Activated CD4-positive, alpha-beta T cell treated with anti-CD3 and anti-CD28 coated beads for 36 hours (primary cell): ENCODE data around the gene OCIAD1. TPM values are rescaled to one million over a fixed set of nuclear protein-coding genes. Genes with fewer than 3 reads are reported as not detected.
"Not testable (repeated sequence)": the region's sequence is repeated elsewhere in the genome, so short reads cannot be mapped to it uniquely, and the experiment has no call there.

Experiments
- ATAC-seq: fragments of 200-7000 bp; cut with Tn5 transposase; one replicate; pipeline ENCODE4 v1.10.0; 2021; ENCODE audit warnings: mild to moderate bottlenecking, moderate library complexity
- CTCF ChIA-PET: fragments of 350-600 bp; sonication (Branson Sonifier 250); formaldehyde crosslinking; loops from one replicate; lab custom pipeline; 2021; ENCODE audit warnings: antibody characterized with exemption; lab: Charles Lee
- POLR2A ChIA-PET: fragments of 350-600 bp; sonication (Branson Sonifier 250); formaldehyde crosslinking; loops from one replicate; lab custom pipeline; 2021; ENCODE audit warnings: antibody characterized with exemption, inconsistent platforms; lab: Charles Lee
- DNase-seq: peaks from one replicate; pipeline ENCODE4 v3.0.0-alpha.2; 2020
- H3K27ac Mint-ChIP-seq: one replicate; pipeline ENCODE4 v1.8.0; 2021; ENCODE audit warnings: mixed read lengths
- H3K27me3 Mint-ChIP-seq: one replicate; pipeline ENCODE4 v1.8.0; 2021; ENCODE audit warnings: mixed read lengths
- H3K36me3 Mint-ChIP-seq: one replicate; pipeline ENCODE4 v1.8.0; 2021; ENCODE audit warnings: low read depth, mixed read lengths
- H3K4me1 Mint-ChIP-seq: one replicate; pipeline ENCODE4 v1.8.0; 2021; ENCODE audit warnings: mixed read lengths
- H3K4me3 Mint-ChIP-seq: one replicate; pipeline ENCODE4 v1.8.0; 2021; ENCODE audit warnings: mild to moderate bottlenecking, moderate library complexity, mixed read lengths
- H3K9me3 Mint-ChIP-seq: one replicate; pipeline ENCODE4 v1.8.0; 2021; ENCODE audit warnings: low read depth, mixed read lengths
- intact Hi-C, 2 experiments: fragments of 100-400 bp; cut with DNase I in 1 of 2; cut with micrococcal nuclease in 1 of 2; formaldehyde crosslinking; loops; one replicate each; pipeline versions ENCODE4 v1.14.2 to v1.15.1; 2022 to 2024; cut with DNase I, micrococcal nuclease
- total RNA-seq, 2 experiments: library from RNA; stranded (reverse); gene quantifications; one replicate each; pipeline ENCODE4 v1.2.3, GENCODE V29; 2021

The OCIAD1 gene
- total RNA-seq, 2 experiments from 2014 or later, result 113 to 162 TPM

DNA sequence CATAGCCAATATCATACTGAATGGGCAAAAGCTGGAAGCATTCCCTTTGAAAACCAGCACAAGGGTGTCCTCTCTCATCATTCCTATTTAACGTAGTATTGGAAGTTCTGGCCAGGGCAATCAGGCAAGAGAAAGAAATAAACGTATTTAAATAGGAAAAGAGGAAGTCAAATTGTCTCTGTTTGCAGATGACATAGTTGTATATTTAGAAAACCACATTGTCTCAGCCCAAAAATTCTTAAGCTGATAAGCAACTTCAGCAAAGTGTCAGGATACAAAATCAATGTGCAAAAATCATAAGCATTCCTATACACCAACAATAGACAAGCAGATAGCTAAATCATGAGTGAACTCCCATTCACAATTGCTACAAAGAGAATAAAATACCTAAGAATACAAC is 9.5 kb upstream of the OCIAD1 start:
- DNase-seq, H3K27me3 Mint-ChIP-seq, H3K36me3 Mint-ChIP-seq, ATAC-seq, H3K4me1 Mint-ChIP-seq, intact Hi-C loops, POLR2A ChIA-PET, H3K4me3 Mint-ChIP-seq, H3K27ac Mint-ChIP-seq, H3K9me3 Mint-ChIP-seq: not testable (repeated sequence)
- CTCF ChIA-PET, result interaction anchor here (1.6 kb wide), 1 partner anchor 109 kb away, joined by 3 read pairs; no protein-coding TSS in a partner anchor

DNA sequence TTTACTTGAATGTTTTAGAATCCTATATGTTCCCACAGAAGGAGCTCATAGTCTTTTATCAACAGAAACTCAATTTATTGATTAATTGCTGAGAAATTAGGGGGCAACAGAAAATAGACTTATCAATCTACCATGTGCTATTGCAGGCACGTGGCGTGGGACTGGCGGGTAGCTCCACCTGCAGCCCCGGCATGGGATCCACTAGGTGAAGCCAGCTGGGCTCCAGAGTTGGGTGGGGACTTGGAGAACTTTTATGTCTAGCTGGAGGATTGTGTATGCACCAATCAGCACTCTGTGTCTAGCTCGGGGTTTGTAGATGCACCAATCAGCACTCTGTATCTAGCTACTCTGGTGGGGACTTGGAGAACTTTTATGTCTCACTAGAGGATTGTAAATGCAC is 3.3 kb upstream of the OCIAD1 start:
- no peak for ATAC-seq
- peaks cover 14% of the 10 kb centered on the region for H3K4me1 Mint-ChIP-seq
- no peaks in the 10 kb centered on the region for H3K9me3 Mint-ChIP-seq
- no peaks in the 10 kb centered on the region for H3K27me3 Mint-ChIP-seq
- peaks cover 10% of the 10 kb centered on the region for H3K36me3 Mint-ChIP-seq
- H3K4me3 Mint-ChIP-seq, result no peak overlapping the region
- no peak for DNase-seq
- ChIA-PET CTCF (interaction anchor here (0.7 to 1.1 kb wide), 2 partner anchors 21 to 46 kb away, joined by 3 read pairs; no protein-coding TSS in a partner anchor), POLR2A (no interaction called here)
- no peak overlapping the region for H3K27ac Mint-ChIP-seq
- intact Hi-C loops, result no loop called here

GRCh38 chr4:48831532-48832030 is 693 bp downstream of the OCIAD1 start:
- ATAC-seq (no peak), DNase-seq (no peak)
- H3K4me1 Mint-ChIP-seq, result peaks cover 25% of the 10 kb centered on the region
- H3K9me3 Mint-ChIP-seq, result no peaks in the 10 kb centered on the region
- intact Hi-C loops, result loop anchor here (1.0 to 5.0 kb wide), 11 partner anchors 51 to 699 kb away; partner anchors contain the start of genes SLAIN2 (in 2 of the 2), FRYL (in 1 of the 2), OCIAD2 (in 1 of the 2) and TXK (in 1 of the 2)
- no peaks in the 10 kb centered on the region for H3K27me3 Mint-ChIP-seq
- ChIA-PET POLR2A (no interaction called here), CTCF (interaction anchor here (1.0 to 1.2 kb wide), 2 partner anchors 11 to 52 kb away, joined by 3 read pairs; no protein-coding TSS in a partner anchor)
- peak overlapping the region; percentile 100 for H3K27ac Mint-ChIP-seq
- H3K36me3 Mint-ChIP-seq, result peaks cover 33% of the 10 kb centered on the region
- peak overlapping the region; percentile 100 for H3K4me3 Mint-ChIP-seq

- Mint-ChIP-seq H3K9me3 (no peaks in the 10 kb centered on the region), H3K36me3 (peaks cover 37% of the 10 kb centered on the region), H3K4me1 (peaks cover 25% of the 10 kb centered on the region), H3K4me3 (peak overlapping the region; percentile 100), H3K27ac (no peak overlapping the region), H3K27me3 (no peaks in the 10 kb centered on the region)
- intact Hi-C loops, result loop anchor here (5.0 kb wide), 5 partner anchors 130 to 700 kb away; partner anchors contain the start of genes SLAIN2 (in 1 of the 2) and TXK (in 1 of the 2)
- DNase-seq (no peak), ATAC-seq (no peak)
- POLR2A ChIA-PET, result no interaction called here
- CTCF ChIA-PET, result interaction anchor here (1.0 to 1.2 kb wide), 2 partner anchors 10 to 53 kb away, joined by 3 read pairs; no protein-coding TSS in a partner anchor
These were observed 1.7 kb downstream of the OCIAD1 start for GRCh38 chr4:48832571-48832970.

GRCh38 chr4:48836658-48837057 is 5.8 kb downstream of the OCIAD1 start:
- intact Hi-C loops, result no loop called here
- H3K36me3 Mint-ChIP-seq, result peaks cover 46% of the 10 kb centered on the region
- ATAC-seq (no peak), DNase-seq (no peak)
- no peaks in the 10 kb centered on the region for H3K27me3 Mint-ChIP-seq
- no peak overlapping the region for H3K27ac Mint-ChIP-seq
- no peaks in the 10 kb centered on the region for H3K9me3 Mint-ChIP-seq
- ChIA-PET POLR2A (interaction anchor here (0.6 kb wide), 1 partner anchor 64 kb away, joined by 3 read pairs; no protein-coding TSS in a partner anchor), CTCF (interaction anchor here (0.6 to 0.7 kb wide), 2 partner anchors 19 to 104 kb away, joined by 3 read pairs; no protein-coding TSS in a partner anchor)
- peaks cover 27% of the 10 kb centered on the region for H3K4me1 Mint-ChIP-seq
- no peak overlapping the region for H3K4me3 Mint-ChIP-seq

DNA sequence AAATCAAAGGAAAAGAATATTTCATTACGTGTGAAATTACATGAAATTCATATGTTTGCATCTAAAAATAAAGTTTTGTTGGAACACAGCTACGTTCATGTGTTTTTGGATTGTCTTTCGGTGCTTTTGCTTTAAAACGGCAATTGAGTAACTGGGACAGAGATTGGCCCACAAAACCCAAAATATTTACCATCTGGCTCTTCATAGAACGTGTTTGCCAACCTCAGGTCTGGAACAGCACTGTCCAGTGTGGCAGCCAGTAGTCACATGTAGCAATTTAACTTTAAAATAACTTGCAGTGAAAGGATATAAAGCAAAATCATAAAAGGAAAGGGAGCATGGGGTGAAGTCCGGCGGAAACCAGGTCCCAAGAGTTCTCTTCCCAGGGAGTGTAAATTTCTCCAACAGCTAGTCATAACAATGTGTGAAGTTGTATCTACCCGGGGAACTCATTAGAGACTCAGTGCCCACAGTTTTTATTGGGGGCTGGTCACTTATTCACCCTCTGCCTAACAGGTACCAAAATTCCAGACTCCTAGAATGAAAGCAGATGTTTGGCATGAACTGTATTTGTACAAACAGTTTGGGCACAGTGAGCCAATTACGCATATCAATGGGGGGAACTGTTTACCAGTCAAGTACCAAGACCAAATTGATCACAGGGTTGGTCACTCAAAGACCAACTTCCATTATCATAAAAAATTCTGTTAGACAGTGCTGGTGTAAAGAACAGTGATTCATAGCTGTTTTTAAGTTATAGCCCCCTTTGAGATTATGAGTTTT is 10.3 kb downstream of the OCIAD1 start:
- Mint-ChIP-seq H3K4me3 (no peak overlapping the region), H3K27ac (no peak overlapping the region), H3K36me3 (peaks cover 55% of the 10 kb centered on the region), H3K27me3 (no peaks in the 10 kb centered on the region), H3K9me3 (no peaks in the 10 kb centered on the region), H3K4me1 (peaks cover 12% of the 10 kb centered on the region)
- ChIA-PET POLR2A (no interaction called here), CTCF (interaction anchor here (0.9 to 1.0 kb wide), 2 partner anchors 20 to 103 kb away, joined by 3 read pairs; no protein-coding TSS in a partner anchor)
- DNase-seq (no peak), ATAC-seq (no peak)
- intact Hi-C loops, result no loop called here

DNA sequence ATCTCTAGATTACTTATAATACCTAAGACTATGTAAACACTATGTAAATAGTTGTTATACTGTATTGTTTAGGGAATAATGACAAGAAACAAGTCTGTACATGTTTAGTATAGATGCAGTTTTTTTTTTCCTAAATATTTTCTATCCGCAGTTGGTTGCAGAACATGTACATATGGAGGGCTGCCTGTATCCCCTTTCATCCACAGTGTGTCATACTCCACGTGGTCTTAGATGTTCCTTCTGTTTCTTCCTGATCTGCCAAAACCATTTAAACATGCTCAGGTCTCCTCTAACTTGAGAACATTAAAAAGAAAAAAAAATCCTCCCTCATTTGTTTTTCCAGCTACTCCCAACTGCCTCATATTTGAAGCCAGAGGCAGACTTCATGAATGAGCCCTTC is 14.0 kb downstream of the OCIAD1 start:
- Mint-ChIP-seq H3K4me1 (peaks cover 6% of the 10 kb centered on the region), H3K36me3 (peaks cover 57% of the 10 kb centered on the region), H3K4me3 (no peak overlapping the region), H3K9me3 (no peaks in the 10 kb centered on the region), H3K27ac (no peak overlapping the region), H3K27me3 (no peaks in the 10 kb centered on the region)
- DNase-seq, result no peak
- ChIA-PET POLR2A (no interaction called here), CTCF (no interaction called here)
- ATAC-seq, result no peak
- intact Hi-C loops, result loop anchor here in 1 of 2 experiments (5.0 kb wide), 1 partner anchor 268 kb away; no protein-coding TSS in a partner anchor

- intact Hi-C loops, result loop anchor here in 1 of 2 experiments (5.0 kb wide), 1 partner anchor 271 kb away; no protein-coding TSS in a partner anchor
- H3K27me3 Mint-ChIP-seq, ATAC-seq, H3K9me3 Mint-ChIP-seq, DNase-seq, H3K27ac Mint-ChIP-seq, POLR2A ChIA-PET, H3K4me3 Mint-ChIP-seq: not testable (repeated sequence)
- CTCF ChIA-PET, result interaction anchor here (0.7 to 1.6 kb wide), 3 partner anchors 21 to 270 kb away, joined by 3 read pairs; no protein-coding TSS in a partner anchor
- Mint-ChIP-seq H3K36me3 (peaks cover 53% of the 10 kb centered on the region), H3K4me1 (peaks cover 13% of the 10 kb centered on the region)
These were observed 17.9 kb downstream of the OCIAD1 start for GRCh38 chr4:48848799-48849198.

- H3K4me1 Mint-ChIP-seq, result peaks cover 15% of the 10 kb centered on the region
- DNase-seq (no peak), ATAC-seq (peak; percentile 86)
- intact Hi-C loops, result loop anchor here in 1 of 2 experiments (5.0 kb wide), 1 partner anchor 56 kb away; the partner anchor contains the start of gene OCIAD2
- ChIA-PET CTCF (no interaction called here), POLR2A (interaction anchor here (1.0 kb wide), 1 partner anchor 47 kb away, joined by 4 read pairs; no protein-coding TSS in a partner anchor)
- H3K4me3 Mint-ChIP-seq, result no peak overlapping the region
- peaks cover 35% of the 10 kb centered on the region for H3K36me3 Mint-ChIP-seq
- no peaks in the 10 kb centered on the region for H3K9me3 Mint-ChIP-seq
- no peaks in the 10 kb centered on the region for H3K27me3 Mint-ChIP-seq
- H3K27ac Mint-ChIP-seq, result peak overlapping the region; percentile 64
These were observed 20.8 kb downstream of the OCIAD1 start for GRCh38 chr4:48851651-48852050.

DNA sequence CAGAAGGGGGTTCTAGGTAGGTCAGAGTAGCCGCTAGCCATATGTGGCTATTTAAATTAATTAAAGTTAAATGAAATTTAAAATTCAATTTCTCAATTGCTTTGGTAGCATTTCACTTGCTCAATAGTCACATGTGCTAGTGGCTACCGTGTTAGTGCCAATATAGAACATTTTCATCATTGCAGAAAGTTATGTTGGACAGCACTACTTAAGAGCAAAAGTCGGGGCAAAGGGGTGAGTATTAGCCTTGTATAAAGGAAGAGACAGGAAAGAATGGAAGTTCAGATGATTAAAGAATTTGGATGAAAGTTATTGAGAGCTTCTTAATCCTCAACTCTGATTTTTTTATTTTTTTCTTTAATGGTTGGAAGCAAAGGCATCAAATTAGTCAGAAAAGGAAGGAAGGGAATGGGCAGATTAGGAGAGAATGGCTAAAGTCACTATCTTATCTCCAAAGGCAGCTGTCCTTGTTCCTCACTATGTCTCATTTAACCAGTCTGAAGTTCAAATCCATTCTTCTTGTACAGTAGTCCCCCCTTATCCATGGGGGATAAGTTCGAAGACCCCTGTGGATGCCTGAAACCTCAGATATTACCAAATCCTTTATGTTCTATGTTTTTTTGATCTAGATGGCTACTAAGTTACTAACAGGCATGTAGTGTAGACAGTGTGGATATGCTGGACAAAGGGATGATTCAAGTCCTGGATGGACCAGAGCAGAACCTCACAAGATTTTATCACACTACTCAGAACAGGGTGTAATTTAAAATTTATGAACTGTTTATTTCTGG is 22.9 kb downstream of the OCIAD1 start:
- H3K4me1 Mint-ChIP-seq, result peaks cover 18% of the 10 kb centered on the region
- DNase-seq (no peak), ATAC-seq (no peak)
- H3K9me3 Mint-ChIP-seq, result no peaks in the 10 kb centered on the region
- POLR2A ChIA-PET, result no interaction called here
- CTCF ChIA-PET, result no interaction called here
- no peaks in the 10 kb centered on the region for H3K27me3 Mint-ChIP-seq
- H3K36me3 Mint-ChIP-seq, result peaks cover 34% of the 10 kb centered on the region
- no peak overlapping the region for H3K27ac Mint-ChIP-seq
- intact Hi-C loops, result loop anchor here in 1 of 2 experiments (5.0 kb wide), 1 partner anchor 54 kb away; the partner anchor contains the start of gene OCIAD2
- H3K4me3 Mint-ChIP-seq, result no peak overlapping the region

- Mint-ChIP-seq H3K4me1 (peaks cover 18% of the 10 kb centered on the region), H3K36me3 (peaks cover 34% of the 10 kb centered on the region), H3K4me3 (no peak overlapping the region), H3K9me3 (no peaks in the 10 kb centered on the region), H3K27ac (no peak overlapping the region), H3K27me3 (no peaks in the 10 kb centered on the region)
- ChIA-PET POLR2A (no interaction called here), CTCF (no interaction called here)
- no peak for DNase-seq
- intact Hi-C loops, result loop anchor here in 1 of 2 experiments (5.0 kb wide), 1 partner anchor 53 kb away; the partner anchor contains the start of gene OCIAD2
- no peak for ATAC-seq
These were observed 23.5 kb downstream of the OCIAD1 start for GRCh38 chr4:48854395-48854683.
